UCSD-AML1 (cell line): Measurements from ENCODE around the gene OCSTAMP.
A peak's percentile ranks its signal among the peaks of the same experiment; 100 is the strongest.

ENCODE experiments used
- DNase-seq: peaks from one replicate; lab custom pipeline; 2025; ENCODE audit not compliant: unreplicated experiment; lab: John Stamatoyannopoulos, UW

OCSTAMP gene

DNA sequence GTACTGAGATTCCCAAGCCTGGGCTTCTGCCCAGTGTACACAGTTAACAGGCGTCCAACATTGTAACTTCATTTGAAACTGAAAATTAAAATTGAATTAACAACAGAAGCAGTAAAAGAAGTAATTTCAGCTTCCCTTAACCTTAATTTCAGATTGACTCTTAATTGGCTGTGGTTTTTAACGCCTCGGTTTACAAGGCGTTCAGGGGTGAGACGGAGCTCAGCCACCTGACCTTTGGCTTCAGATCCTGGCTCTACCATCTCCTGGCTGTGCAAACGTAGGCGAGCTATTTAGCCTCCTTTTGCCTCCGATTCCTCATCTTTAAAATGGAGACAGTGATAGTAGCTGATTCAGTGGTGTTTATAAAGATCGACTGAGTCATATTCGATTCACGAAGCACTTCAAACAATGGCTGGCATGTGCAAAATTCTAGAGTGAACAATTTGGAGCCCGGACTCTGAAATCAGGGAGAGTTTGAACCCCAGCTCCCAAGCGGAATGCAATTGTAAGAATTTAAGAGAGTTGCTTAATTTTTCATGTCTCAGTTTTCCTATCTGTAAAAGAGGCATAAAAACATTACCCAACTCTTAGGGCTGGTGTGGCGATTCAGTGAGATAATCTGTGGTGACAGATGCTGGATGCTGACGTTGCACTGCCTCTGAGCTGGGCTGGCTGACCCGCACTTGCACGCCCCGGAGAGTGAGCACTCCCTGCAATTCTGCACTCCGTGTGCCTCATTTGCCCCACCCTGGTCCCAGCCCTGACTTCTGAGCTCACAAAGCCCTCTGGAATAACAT is 23.5 kb upstream of the OCSTAMP start:
- DNase-seq = no peak

GRCh38 chr20:46573234-46573633 is 22.8 kb upstream of the OCSTAMP start:
- no peak for DNase-seq

DNA sequence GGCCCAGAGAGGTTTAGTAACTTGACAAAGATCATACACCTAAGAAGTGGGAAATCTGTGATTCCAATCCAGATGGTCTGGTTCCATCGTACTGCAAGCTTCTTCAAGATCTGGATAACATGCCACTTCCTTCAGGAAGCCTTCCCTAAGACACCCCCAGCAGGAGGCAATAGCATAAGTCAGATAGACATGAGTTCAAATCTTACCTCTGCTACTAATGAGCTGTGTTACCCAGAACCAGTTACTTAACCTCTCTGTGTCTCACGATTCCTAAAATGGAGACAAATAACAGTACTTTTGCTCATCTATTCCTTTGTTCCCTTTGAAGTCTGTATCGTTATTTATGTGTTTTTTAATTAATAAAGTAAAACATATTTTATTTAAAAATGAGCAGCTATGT is 22.3 kb upstream of the OCSTAMP start:
- DNase-seq = no peak

DNA sequence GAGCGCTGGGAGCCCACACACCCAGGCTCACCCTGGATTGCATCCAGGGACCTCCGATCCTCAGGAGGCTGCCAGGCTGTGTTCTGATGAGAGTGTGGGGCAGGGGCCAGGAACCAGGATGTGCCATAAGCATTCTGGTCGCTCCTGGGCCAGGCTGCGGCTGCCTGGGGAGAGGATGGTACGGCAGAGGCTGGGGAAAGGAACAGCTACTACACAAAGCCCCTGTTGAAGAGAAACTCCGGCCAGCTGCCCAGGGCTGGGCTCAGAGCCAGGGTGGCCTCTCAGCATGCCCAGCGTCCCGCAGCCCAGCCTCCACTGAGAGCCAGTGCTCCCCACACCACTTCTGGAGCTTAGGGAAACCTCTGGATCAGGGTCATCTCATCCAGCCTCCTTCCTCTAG is 21.7 kb upstream of the OCSTAMP start:
- no peak for DNase-seq

- no peak for DNase-seq
Measured at GRCh38 chr20:46571418-46571817, 21.0 kb upstream of the OCSTAMP start.

DNA sequence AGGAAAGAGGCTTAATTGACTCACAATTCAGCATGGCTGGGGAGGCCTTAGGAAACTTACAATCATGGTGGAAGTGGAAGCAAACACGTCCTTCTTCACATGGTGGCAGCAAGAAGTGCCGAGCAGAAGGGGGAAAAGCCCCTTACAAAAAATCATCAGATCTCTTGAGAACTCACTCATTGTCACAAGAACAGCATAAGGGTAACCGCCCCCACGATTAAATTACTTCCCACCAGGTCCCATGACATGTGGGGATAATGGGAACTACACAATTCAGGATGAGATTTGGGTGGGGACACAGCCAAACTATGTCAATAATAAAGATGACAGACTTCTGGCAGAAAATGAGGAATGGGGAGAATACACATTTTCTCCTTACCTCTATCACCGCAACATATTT is 20.5 kb upstream of the OCSTAMP start:
- DNase-seq = no peak

DNA sequence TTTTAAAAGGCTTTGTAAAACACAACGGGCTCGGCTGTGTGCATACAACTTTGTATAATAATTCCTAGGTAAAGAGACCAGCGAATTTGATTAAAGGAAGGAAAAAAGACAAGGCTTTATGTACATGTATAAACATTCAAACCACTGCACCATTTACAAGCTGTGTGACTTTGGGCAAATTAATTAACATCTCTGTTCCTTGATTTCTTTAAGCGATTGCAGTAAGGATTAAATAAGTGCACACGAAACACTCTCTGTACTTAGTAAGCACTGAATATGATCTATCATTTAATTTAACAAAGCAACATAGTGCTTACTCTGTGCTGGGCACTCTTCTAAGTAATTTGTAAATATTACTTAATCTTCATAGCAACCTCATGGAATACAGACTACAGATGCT is 19.5 kb upstream of the OCSTAMP start:
- DNase-seq = no peak

- no peak for DNase-seq
Measured at GRCh38 chr20:46568570-46569129, 18.2 kb upstream of the OCSTAMP start.

- DNase-seq = no peak
Measured at GRCh38 chr20:46566125-46566524, 15.7 kb upstream of the OCSTAMP start.

GRCh38 chr20:46564241-46564957 is 13.9 kb upstream of the OCSTAMP start:
- DNase-seq = no peak

- DNase-seq = no peak
Measured at GRCh38 chr20:46563860-46564221, 13.4 kb upstream of the OCSTAMP start.

- no peak for DNase-seq
Measured at GRCh38 chr20:46563170-46563859, 12.9 kb upstream of the OCSTAMP start.

- DNase-seq = peak; percentile 50
Measured at GRCh38 chr20:46562373-46563169, 12.1 kb upstream of the OCSTAMP start.

GRCh38 chr20:46562009-46562372 is 11.5 kb upstream of the OCSTAMP start:
- DNase-seq = no peak

GRCh38 chr20:46559685-46560440 is 9.4 kb upstream of the OCSTAMP start:
- DNase-seq = no peak

DNA sequence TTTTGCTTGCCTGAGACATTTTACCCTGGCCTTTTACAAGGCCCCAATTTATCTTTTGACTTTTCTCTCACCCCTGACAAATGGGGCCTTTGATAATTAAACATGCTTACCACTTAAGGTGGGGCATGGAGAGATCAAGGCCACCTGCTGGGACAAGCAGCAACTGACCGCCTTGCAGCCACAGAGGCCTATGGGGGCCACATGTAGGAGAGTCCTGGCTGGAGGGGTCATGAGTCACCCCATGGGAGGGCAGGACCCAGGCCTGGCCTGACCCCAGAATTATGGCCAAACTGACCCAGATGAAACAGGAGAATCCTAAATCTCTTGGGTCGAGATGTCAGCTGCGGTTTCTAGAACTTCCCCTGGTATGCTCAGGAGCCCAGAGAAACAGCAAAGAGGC is 8.5 kb upstream of the OCSTAMP start:
- no peak for DNase-seq

DNA sequence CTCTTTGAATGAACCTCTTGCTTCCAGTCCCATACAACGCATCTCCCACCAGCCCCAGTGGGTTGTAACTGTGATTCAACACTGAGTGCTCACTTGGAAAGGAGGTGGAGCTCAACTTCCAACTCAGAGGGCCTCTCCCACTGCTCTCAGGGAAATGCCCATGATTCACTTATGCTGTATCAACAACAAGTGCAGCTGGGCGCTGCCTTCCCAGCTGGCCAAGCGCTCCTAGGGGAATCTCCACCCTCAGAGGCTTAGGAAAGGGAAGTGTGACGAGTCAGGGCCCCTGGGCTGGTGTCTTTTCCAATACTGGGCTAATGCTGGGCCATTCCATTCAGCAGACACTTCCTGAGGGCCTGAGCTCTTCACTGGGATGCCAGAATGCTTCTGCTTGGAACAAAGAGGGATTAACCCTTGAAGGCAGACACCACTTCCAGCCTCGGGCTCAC is 8.1 kb upstream of the OCSTAMP start:
- DNase-seq = no peak

DNA sequence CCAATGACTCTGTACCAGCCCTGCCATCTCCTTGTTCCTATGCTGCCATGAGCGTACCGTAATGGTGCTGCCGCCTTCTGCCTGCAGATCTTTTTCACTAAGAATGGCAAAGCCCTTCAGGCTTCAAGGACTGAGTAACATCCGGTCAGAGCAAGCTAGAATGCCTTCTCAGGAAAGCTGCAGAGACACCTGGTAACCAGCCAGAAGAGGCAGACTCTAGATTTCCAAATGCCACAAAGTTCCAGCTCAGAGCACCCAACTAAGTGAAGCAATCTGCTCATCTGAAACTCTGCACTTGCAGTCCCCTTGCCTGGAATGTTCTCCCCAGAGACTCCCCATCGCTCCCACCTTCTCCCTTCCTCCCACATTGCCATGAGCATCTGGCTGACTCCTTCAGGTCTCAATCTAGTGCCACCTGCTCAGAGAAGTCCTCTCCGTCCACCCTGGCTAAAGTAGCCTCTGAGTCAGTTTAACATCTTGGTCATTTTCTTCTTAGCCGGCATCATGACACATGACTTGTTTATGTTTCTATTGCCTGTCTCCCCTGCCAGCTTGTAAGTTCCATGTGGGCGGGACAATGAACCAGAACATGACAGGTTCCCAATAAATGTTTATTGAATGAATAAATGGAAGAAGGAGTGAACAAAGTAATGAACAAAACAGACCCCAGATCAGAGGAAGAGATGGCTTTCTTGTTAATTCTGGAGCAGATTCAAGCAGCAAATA is 6.9 kb upstream of the OCSTAMP start:
- no peak for DNase-seq

DNA sequence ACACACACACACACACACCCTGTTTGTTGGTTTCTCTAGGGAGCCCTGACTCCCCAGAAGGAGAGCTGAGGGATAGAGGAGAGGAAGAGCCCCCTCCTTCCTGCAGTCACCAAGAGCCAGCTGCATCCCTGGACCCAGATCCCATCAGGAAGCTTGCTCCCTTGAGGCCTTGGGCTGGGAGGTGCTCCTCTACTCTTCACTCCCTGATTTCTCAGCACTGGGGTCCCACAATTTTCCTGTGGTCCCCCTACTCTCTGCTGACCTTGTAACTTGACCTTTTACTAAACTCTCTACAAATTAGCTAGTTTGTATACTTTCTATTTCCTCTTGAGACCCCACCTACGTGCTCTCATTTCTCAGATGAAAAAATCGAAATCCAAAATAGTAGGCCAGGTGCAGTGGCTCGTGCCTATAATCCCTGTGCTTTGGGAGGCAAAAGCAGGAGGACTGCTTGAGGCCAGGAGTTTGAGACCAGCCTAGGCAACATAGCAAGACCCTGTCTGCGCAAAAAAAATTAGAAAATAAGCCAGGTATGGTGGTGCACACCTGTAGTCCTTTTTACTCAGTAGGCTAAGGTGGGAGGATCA is 5.0 kb upstream of the OCSTAMP start:
- no peak for DNase-seq
